H9 (cell line): ENCODE data around the gene ANKRD53. TPM values are rescaled to one million over a fixed set of nuclear protein-coding genes. Genes with fewer than 3 reads are reported as not detected.

Experiments
- DNase-seq: peaks from one replicate; pipeline ENCODE4 v3.0.0-alpha.2; 2017
- H2AFZ ChIP-seq: one replicate; pipeline ENCODE4 v1.6.1; 2013; ENCODE audit warnings: mild to moderate bottlenecking, low read length, control low read depth, moderate library complexity
- H2AK5ac ChIP-seq: 2 replicates; pipeline ENCODE4 v1.6.1; 2013; ENCODE audit warnings: low read length, control low read depth, mixed read lengths; ENCODE audit not compliant: insufficient read length
- H2BK120ac ChIP-seq: one replicate; pipeline ENCODE4 v1.6.1; 2013; ENCODE audit warnings: low read depth, mild to moderate bottlenecking, low read length, control low read depth, inconsistent platforms; ENCODE audit not compliant: poor library complexity, severe bottlenecking
- H2BK12ac ChIP-seq: 2 replicates; pipeline ENCODE4 v1.6.1; 2013; ENCODE audit warnings: low read length, control low read depth, mixed read lengths, low read depth; ENCODE audit not compliant: insufficient read length
- H2BK15ac ChIP-seq: 2 replicates; pipeline ENCODE4 v1.6.1; 2013; ENCODE audit warnings: low read depth, low read length, control low read depth
- H2BK20ac ChIP-seq: one replicate; pipeline ENCODE4 v1.6.1; 2013; ENCODE audit warnings: low read depth, mild to moderate bottlenecking, low read length, control low read depth, inconsistent platforms; ENCODE audit not compliant: poor library complexity, severe bottlenecking
- H2BK5ac ChIP-seq: 2 replicates; pipeline ENCODE4 v1.6.1; 2013; ENCODE audit warnings: low read length, control low read depth, mixed read lengths; ENCODE audit not compliant: insufficient read length
- H3K14ac ChIP-seq: 2 replicates; pipeline ENCODE4 v1.6.1; 2013; ENCODE audit warnings: low read length, control low read depth; ENCODE audit not compliant: insufficient read depth
- H3K18ac ChIP-seq: 2 replicates; pipeline ENCODE4 v1.6.1; 2013; ENCODE audit warnings: low read depth, mild to moderate bottlenecking, mixed read lengths, low read length, control low read depth; ENCODE audit not compliant: insufficient read length
- H3K23ac ChIP-seq: 2 replicates; pipeline ENCODE4 v1.6.1; 2013; ENCODE audit warnings: low read length, control low read depth, mixed read lengths, low read depth; ENCODE audit not compliant: insufficient read length
- H3K23me2 ChIP-seq: 2 replicates; pipeline ENCODE4 v1.6.1; 2013; ENCODE audit warnings: low read depth, mild to moderate bottlenecking, mixed read lengths, low read length, control low read depth; ENCODE audit not compliant: insufficient read length, poor library complexity, severe bottlenecking
- H3K27ac ChIP-seq: 2 replicates; pipeline ENCODE4 v1.5.1; 2013; ENCODE audit warnings: low read length, control low read depth, mixed read lengths, low read depth; ENCODE audit not compliant: insufficient read length
- H3K27me3 ChIP-seq: 2 replicates; pipeline ENCODE4 v1.6.1; 2013; ENCODE audit warnings: low read length, control low read depth, inconsistent platforms; ENCODE audit not compliant: insufficient read depth
- H3K4ac ChIP-seq: 2 replicates; pipeline ENCODE4 v1.6.1; 2013; ENCODE audit warnings: low read depth, mild to moderate bottlenecking, control low read depth, inconsistent platforms, low read length, moderate library complexity
- H3K4me1 ChIP-seq: 2 replicates; pipeline ENCODE4 v1.6.1; 2013; ENCODE audit warnings: low read length, control low read depth, inconsistent platforms; ENCODE audit not compliant: insufficient read depth
- H3K4me2 ChIP-seq: 2 replicates; pipeline ENCODE4 v1.6.1; 2013; ENCODE audit warnings: low read length, control low read depth, mixed read lengths; ENCODE audit not compliant: insufficient read length, insufficient read depth
- H3K56ac ChIP-seq: 2 replicates; pipeline ENCODE4 v1.6.1; 2013; ENCODE audit warnings: low read depth, mild to moderate bottlenecking, mixed read lengths, low read length, control low read depth; ENCODE audit not compliant: insufficient read length
- H3K79me1 ChIP-seq: 2 replicates; pipeline ENCODE4 v1.6.1; 2013; ENCODE audit warnings: low read depth, mild to moderate bottlenecking, moderate library complexity, low read length, control low read depth, inconsistent platforms; ENCODE audit not compliant: insufficient read depth, poor library complexity, severe bottlenecking
- H3K79me2 ChIP-seq: 2 replicates; pipeline ENCODE4 v1.6.1; 2013; ENCODE audit warnings: low read length, control low read depth, inconsistent platforms; ENCODE audit not compliant: insufficient read depth
- H3K9ac ChIP-seq: 2 replicates; pipeline ENCODE4 v1.6.1; 2013; ENCODE audit warnings: low read length, control low read depth, mixed read lengths; ENCODE audit not compliant: insufficient read length; ENCODE audit errors: extremely low read depth
- H3K9me3 ChIP-seq: one replicate; pipeline ENCODE4 v1.6.1; 2013; ENCODE audit warnings: low read depth, low read length, inconsistent platforms; ENCODE audit not compliant: control insufficient read depth
- H3T11ph ChIP-seq: one replicate; pipeline ENCODE4 v1.6.1; 2013; ENCODE audit warnings: mild to moderate bottlenecking, low read length, control low read depth, inconsistent platforms
- H4K20me1 ChIP-seq: one replicate; pipeline ENCODE4 v1.6.1; 2013; ENCODE audit not compliant: control insufficient read depth, insufficient read length, insufficient read depth
- H4K5ac ChIP-seq: 2 replicates; pipeline ENCODE4 v1.6.1; 2013; ENCODE audit warnings: low read depth, mild to moderate bottlenecking, mixed read lengths, low read length, control low read depth; ENCODE audit not compliant: insufficient read length
- H4K8ac ChIP-seq: replicated peaks from 2 replicates; pipeline ENCODE4 v1.6.1; 2013; ENCODE audit warnings: low read length, control low read depth, mixed read lengths, low read depth; ENCODE audit not compliant: insufficient read length
- H4K91ac ChIP-seq: 2 replicates; pipeline ENCODE4 v1.6.1; 2013; ENCODE audit warnings: low read depth, mild to moderate bottlenecking, moderate library complexity, mixed read lengths, low read length, control low read depth; ENCODE audit not compliant: insufficient read length
- H3K27ac Mint-ChIP-seq, 3 experiments: 2 replicates in 2 of 3; 3 replicates in 1 of 3; pipeline ENCODE4 v1.8.0; 2020 to 2021; ENCODE audit warnings: mixed read lengths in 3 of 3, mild to moderate bottlenecking in 1 of 3, moderate library complexity in 1 of 3
- H3K27me3 Mint-ChIP-seq: 2 replicates; pipeline ENCODE4 v1.8.0; 2021; ENCODE audit warnings: low read depth, mild to moderate bottlenecking, moderate library complexity, mixed read lengths
- H3K36me3 Mint-ChIP-seq, 3 experiments: 2 replicates in 2 of 3; 3 replicates in 1 of 3; pipeline ENCODE4 v1.8.0; 2020 to 2021; ENCODE audit warnings: low read depth in 3 of 3, mixed read lengths in 3 of 3; ENCODE audit not compliant: insufficient read depth in 1 of 3
- H3K4me1 Mint-ChIP-seq, 2 experiments: 2 replicates each; pipeline ENCODE4 v1.8.0; 2020; ENCODE audit warnings: mixed read lengths in 2 of 2
- H3K4me3 Mint-ChIP-seq, 2 experiments: 2 replicates in 1 of 2; 3 replicates in 1 of 2; pipeline ENCODE4 v1.8.0; 2020 to 2021; ENCODE audit warnings: mild to moderate bottlenecking in 2 of 2, mixed read lengths in 2 of 2, moderate library complexity in 1 of 2
- H3K9me3 Mint-ChIP-seq, 2 experiments: 2 replicates in 1 of 2; 3 replicates in 1 of 2; pipeline ENCODE4 v1.8.0; 2020; ENCODE audit warnings: mild to moderate bottlenecking in 2 of 2, mixed read lengths in 2 of 2, moderate library complexity in 1 of 2
- WGBS: extraction: QIAGEN DNeasy Blood & Tissue Kit; methylation state at CpG from one replicate; pipeline ENCODE4 v1.1.7; 2013; ENCODE audit warnings: missing lambda C conversion rate, low lambda C conversion rate, mixed read lengths; ENCODE audit not compliant: insufficient read length; ENCODE audit errors: extremely low coverage; 5-methylcytosine and 5-hydroxymethylcytosine counted together
- total RNA-seq: library from RNA; stranded (reverse); gene quantifications from 2 replicates; pipeline ENCODE4 v1.2.1, GENCODE V29; 2021
- TF ChIP-seq, protein P1 (sequence below): fragments of 200-600 bp; sonication (generic); conservative IDR thresholded peaks from 3 replicates; pipeline ENCODE4 v1.8.0; 2021; ENCODE audit warnings: antibody characterized with exemption, mild to moderate bottlenecking

Gene ANKRD53
- total RNA-seq, 1 experiment from 2014 or later: 0.28 TPM

GRCh38 chr2:70975237-70975636, 3.2 kb upstream of the ANKRD53 start:
- H2AK5ac ChIP-seq: no peak overlapping the region
- no peak overlapping the region for H3K14ac ChIP-seq
- H2BK12ac ChIP-seq: no peak overlapping the region
- H3K27ac ChIP-seq: no peak overlapping the region
- no peak overlapping the region for H2BK20ac ChIP-seq
- DNase-seq: no peak
- H3K36me3 Mint-ChIP-seq: no peaks in the 10 kb centered on the region
- H3T11ph ChIP-seq: no peak overlapping the region
- H2BK15ac ChIP-seq: no peak overlapping the region
- H3K9me3 ChIP-seq: no peaks in the 10 kb centered on the region
- no peak overlapping the region for H2AFZ ChIP-seq
- H3K9me3 Mint-ChIP-seq: no peaks in the 10 kb centered on the region
- H4K5ac ChIP-seq: no peak overlapping the region
- TF ChIP-seq, protein P1, sequence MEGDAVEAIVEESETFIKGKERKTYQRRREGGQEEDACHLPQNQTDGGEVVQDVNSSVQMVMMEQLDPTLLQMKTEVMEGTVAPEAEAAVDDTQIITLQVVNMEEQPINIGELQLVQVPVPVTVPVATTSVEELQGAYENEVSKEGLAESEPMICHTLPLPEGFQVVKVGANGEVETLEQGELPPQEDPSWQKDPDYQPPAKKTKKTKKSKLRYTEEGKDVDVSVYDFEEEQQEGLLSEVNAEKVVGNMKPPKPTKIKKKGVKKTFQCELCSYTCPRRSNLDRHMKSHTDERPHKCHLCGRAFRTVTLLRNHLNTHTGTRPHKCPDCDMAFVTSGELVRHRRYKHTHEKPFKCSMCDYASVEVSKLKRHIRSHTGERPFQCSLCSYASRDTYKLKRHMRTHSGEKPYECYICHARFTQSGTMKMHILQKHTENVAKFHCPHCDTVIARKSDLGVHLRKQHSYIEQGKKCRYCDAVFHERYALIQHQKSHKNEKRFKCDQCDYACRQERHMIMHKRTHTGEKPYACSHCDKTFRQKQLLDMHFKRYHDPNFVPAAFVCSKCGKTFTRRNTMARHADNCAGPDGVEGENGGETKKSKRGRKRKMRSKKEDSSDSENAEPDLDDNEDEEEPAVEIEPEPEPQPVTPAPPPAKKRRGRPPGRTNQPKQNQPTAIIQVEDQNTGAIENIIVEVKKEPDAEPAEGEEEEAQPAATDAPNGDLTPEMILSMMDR: no peak
- no peak overlapping the region for H3K9ac ChIP-seq
- no CpG with 5 or more reads among the region's 2 CpGs for WGBS
- H3K4ac ChIP-seq: no peak overlapping the region
- no peak overlapping the region for H4K91ac ChIP-seq
- peaks cover 12 to 14% of the 10 kb centered on the region in 2 experiments for H3K4me1 Mint-ChIP-seq
- H3K79me1 ChIP-seq: no peaks in the 10 kb centered on the region
- H3K27ac Mint-ChIP-seq: no peak overlapping the region
- H3K23ac ChIP-seq: no peak overlapping the region
- peaks cover 2% of the 10 kb centered on the region; the same call in 1 of the 2 replicates for H3K27me3 ChIP-seq
- no peaks in the 10 kb centered on the region for H3K79me2 ChIP-seq
- H2BK5ac ChIP-seq: no peak overlapping the region
- no peak overlapping the region for H3K4me2 ChIP-seq
- H2BK120ac ChIP-seq: no peak overlapping the region
- peaks cover 74% of the 10 kb centered on the region for H3K27me3 Mint-ChIP-seq
- peaks cover 7% of the 10 kb centered on the region for H3K23me2 ChIP-seq
- no peak overlapping the region for H3K4me3 Mint-ChIP-seq
- no peak overlapping the region for H4K8ac ChIP-seq
- H3K4me1 ChIP-seq: no peaks in the 10 kb centered on the region
- no peak overlapping the region for H3K18ac ChIP-seq
- no peaks in the 10 kb centered on the region for H4K20me1 ChIP-seq
- H3K56ac ChIP-seq: no peak overlapping the region
